IPS-18c (cell line): ENCODE measurements around the gene PNPLA5.
"Not testable (repeated sequence)": the region's sequence is repeated elsewhere in the genome, so short reads cannot be mapped to it uniquely, and the experiment has no call there.

Experiments used
- H3K4me3 ChIP-seq: 2 replicates; pipeline ENCODE4 v1.7.0; 2013; ENCODE audit warnings: low read depth, mild to moderate bottlenecking, low read length, moderate library complexity; ENCODE audit not compliant: insufficient read depth
- H3K9me3 ChIP-seq: one replicate; pipeline ENCODE4 v1.6.1; 2013; ENCODE audit warnings: mild to moderate bottlenecking, low read length, moderate library complexity; ENCODE audit not compliant: control insufficient read depth, insufficient read depth

PNPLA5 gene

DNA sequence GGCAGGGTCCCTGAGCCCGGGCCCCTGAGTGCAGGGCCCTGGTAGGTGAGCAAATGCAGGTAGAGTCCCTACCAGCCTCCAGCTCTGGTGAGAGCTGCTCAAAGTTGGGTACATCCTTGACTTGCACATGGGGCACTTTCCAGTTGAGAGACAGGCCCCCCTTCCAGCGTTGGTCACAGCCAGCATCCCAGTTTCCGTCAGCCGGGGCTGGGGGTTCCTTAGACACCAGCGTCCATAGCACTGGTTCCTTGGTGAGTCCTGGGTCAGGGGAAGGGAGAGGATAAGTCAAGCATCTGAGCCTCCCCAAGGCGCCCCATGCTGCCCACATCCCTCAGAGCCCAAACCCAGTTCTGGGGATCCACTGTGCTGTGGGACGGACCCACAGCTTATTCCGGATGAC, 5.6 kb downstream of the PNPLA5 start:
- Histone ChIP-seq H3K9me3 (no peaks in the 10 kb centered on the region), H3K4me3 (no peak overlapping the region)

DNA sequence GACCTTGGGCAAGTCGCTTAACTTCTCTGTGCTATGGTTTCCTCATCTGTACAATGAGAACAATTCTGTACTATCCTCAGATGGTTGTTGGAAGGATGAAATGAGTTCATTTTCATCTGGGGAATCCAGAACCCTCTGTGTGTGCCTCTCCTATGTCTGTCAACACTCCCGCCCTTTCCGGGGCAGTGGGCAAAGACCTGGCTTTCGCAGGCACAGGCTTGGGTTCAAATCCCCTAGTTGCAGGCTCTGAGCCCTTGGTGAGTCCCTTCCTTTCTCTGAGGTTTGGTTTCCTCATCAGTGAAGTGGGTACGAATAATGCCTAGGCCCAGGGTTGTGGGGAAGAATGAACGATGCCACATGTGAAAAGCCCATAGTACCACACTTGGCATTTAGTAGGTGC, 6.0 kb downstream of the PNPLA5 start:
- Histone ChIP-seq H3K9me3 (no peaks in the 10 kb centered on the region), H3K4me3 (no peak overlapping the region)

DNA sequence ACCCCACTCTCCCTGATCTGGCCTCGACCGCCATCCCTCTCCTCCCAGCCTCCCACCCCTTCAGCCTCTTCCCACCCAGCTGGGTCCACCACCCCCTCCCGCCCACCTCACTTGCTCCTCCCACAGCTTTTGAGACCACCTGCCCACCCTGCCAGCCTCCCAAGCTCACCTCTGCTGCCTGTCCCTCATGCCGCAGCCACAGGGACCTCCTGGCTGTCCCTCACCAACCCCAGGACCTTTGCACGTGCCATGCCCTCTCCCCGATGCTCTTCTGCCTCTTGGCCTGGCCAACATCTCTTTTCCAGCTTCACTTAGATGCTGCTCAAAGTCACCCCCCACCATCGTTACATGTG, 6.5 kb downstream of the PNPLA5 start:
- no peaks in the 10 kb centered on the region for H3K9me3 ChIP-seq
- no peak overlapping the region for H3K4me3 ChIP-seq

DNA sequence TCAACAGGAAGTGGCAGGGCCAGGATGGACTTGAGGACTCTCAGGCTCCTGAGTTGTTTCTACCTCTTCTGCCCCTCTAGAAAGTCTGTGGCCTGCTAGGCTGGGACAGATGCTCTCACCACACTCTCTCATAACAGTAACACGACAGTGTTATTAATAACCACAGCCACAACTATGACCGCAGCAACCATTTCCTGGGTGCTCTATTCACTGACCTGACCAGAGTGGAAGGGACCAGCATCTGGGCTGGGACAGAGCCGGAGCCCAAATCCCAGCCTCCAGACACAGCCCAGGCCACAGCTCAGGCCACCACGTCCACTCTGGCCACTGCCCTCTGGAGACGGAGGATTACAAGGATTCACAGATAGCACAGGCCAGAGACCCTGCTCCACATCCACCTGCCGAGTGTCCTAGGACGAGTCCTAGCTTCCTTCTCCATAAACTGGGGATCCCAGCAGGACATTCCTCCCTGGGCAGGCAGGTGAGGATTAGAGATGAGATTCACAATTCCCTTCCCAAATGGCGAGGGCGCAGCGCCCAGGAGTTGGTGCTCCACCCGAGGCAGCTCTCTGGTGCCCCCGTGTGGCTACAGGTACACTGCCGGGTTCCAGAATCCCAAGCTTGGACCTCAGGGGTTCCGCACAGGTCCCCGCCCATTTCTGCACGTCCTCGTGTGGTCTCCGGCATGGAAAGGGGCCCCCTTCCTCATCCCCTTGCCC, 7.1 kb downstream of the PNPLA5 start:
- Histone ChIP-seq H3K9me3 (no peaks in the 10 kb centered on the region), H3K4me3 (no peak overlapping the region)

DNA sequence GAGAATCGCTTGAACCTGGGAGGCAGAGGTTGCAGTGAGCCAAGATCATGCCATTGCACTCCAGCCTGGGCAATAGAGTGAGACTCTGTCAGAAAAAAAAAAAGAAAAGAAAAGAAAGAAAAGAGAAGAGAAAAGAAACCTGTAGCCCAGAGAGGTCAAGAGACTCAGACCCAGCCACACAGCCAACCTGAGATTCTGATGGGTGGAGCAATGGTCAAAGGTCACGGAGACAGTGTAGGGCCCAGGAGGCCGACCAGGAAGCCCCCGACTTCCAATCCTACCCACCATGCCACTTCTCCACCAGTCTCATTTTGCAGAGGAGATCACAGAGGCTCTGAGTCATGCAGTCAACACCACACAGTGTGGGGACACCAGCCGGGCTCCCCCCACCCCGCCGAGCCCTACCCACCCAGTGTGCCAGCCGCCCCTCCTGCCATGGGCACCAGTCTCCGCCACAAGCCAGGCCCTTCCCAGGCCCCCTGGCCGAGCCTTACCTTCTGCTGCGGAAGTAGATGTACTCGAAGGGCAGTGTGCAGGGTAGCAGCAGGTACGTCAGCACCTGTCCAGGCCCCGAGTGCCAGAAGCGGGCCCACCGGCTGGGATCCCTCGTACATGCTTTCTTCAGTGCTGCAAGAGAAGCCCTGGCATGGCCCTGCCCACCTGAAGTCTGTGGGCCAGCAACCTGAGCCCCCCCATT, 7.9 kb downstream of the PNPLA5 start:
- H3K9me3 ChIP-seq, result no peaks in the 10 kb centered on the region

DNA sequence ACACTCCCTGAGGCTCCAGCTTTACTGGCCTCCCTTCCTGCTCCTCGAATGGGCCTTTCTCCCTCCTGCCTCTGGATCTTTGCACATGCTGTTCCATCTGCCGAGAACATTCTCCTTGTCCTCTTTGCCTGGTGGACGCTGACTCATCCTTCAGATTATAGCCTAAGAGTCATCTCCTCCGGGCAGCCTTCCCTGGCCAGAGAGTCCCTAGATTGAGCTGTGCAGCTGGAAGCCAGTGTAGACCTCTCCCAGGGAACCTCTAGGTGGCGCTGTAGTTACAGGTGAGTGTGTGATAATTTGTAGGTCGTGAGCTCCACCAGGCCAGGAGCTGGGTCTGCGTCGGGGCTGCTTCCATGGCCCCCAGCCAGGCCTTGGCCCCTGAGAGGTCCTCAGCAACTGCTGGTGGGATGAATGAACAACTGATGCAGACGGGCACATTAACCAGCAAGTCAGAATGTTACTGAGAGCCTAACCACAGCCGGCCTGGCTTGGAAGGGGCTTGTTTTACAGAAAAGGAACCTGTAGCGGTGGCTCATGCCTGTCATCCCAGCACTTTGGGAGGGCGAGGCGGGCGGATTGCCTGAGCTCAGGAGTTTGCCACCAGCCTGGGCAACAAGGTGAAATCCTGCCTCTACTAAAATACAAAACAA, 8.7 kb downstream of the PNPLA5 start:
- no peaks in the 10 kb centered on the region for H3K9me3 ChIP-seq

More for the DNA sequence above, 7.9 kb downstream of the PNPLA5 start:
- no peak overlapping the region for H3K4me3 ChIP-seq

DNA sequence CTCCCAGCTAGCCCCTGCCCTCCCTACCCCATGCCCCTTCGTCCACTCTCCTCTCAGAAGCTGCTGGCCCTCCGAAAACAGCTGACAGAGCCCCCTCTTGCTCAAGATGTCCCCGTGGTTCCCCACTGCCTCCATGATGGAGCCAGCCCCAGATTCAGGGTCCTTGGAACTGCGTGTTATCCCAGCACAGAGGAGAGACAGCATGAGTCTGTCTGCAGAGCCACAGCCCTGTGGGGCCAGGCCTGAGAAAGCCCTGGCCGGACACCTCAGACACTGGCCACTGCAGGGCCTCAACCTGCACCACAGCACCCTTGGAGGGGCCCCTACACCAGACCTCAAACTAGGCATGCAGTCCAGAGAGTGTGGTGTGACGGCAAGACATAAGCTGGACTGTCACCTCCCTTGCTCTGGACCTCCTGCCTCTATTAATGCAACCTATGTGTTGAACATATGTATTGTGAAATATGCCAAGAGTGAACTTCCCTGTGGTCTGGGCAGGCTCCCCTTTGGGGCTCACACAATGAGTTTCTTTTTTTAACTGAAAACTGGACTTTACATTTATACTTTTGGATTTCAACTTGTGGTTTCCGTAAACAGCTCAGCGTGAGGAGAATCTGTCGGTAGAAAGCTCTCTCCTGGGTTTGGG, 9.6 kb downstream of the PNPLA5 start:
- no peak overlapping the region for H3K4me3 ChIP-seq

More for the DNA sequence above, 8.7 kb downstream of the PNPLA5 start:
- H3K4me3 ChIP-seq, result no peak overlapping the region

DNA sequence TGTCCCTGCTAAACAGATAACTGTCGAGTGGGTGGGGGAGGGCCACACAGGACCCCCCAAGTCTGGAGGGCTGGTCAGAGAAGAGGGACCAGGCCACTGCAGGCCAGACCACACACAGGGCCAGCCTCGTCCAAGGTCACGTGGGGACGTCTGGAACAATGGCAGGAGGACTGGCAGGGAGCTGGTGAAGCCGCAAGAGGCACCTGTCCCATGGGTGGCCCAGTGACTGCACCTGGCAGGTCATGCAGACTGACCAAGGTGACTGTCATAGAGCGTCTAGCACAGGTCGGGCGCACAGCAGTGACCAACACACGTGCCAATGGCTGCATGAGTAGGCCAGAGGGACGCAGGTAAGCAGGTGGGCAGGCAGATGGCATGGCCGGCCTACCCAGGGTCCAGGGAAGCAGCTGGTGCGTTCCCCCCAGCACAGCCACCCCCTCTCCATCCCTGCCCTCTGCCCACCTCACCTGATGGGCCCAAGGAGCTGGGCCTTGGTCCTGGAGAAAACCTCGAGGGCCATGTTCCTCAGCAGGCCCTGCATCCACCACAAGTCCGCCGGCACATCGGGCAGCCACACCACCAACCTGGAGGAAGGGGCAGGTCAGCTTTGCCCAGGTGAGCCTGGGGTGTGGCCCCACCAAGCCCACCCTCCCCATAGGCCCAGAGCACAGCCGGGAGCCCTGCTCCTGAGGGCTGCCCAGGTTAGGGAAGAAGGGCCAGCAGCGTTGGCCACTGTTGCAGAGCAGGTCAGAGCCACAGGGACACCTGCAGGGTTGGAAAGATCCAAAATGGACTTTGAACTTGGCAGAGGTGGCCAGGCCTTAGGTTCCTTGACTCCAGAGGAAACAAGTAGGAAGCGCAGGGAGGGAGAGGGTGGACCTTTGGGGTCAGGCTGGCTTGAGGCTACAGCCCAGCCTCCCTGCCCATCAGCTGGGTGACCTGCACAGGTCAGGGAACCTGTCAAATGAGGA, 10.4 kb downstream of the PNPLA5 start:
- H3K4me3 ChIP-seq, result no peak overlapping the region; the same call in 1 of the 2 replicates
- no peaks in the 10 kb centered on the region for H3K9me3 ChIP-seq

More for the DNA sequence above, 9.6 kb downstream of the PNPLA5 start:
- H3K9me3 ChIP-seq, result no peaks in the 10 kb centered on the region

DNA sequence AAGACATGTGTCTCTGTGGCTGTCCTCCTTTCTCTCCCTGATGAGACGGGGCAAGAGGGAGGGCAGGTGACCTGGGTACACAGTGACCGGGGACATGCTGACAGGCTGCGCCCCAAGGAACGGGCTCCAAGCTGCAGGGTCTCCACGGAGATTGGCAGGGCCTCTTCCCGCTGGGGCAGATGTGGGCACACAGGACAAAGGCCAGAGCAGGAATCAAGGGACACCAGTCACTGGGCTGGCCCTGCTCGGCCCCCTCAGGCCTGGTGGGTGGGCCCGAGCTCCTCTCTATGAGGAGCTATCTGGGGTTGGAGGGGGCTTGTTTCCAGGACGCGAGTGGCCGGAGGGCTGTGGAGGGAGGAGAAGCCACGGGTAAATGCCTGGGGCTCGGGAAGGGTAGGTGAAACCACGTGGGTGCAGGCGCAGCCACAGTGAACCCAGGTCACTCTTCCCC, 11.2 kb downstream of the PNPLA5 start:
- no peaks in the 10 kb centered on the region for H3K9me3 ChIP-seq

DNA sequence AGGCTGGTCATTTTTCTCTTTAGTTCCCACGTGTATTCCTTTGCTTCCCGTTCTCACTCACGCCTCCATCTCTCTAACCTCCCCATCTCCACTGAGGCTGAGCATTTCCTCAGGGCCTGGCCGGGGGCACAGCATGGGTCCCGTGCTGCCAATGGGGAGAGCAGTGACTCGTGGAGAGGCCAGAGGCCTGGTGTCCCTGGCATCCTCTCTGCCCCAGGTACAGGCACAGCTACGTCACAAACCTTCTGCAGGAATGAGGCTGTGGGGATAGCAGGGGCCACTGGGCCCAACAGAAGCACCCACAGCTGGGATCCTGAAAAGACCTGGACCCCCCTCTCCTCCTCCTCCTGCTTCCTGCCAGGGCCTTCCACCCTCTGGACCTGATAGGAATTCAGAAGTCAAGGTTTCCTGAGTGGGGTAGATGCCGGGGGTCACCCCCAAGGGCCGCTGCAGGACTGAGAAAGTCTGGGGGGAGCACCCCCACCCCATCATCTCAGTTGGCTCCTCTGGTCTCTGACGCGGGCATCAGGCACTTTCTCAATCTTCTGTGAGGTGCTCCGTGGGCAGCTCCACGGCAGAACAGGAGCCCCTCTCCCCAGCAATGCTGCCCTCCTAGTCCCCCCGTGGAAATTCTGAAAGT, 11.8 kb downstream of the PNPLA5 start:
- H3K4me3 ChIP-seq, result no peak overlapping the region
- H3K9me3 ChIP-seq, result no peaks in the 10 kb centered on the region

More for the DNA sequence above, 11.2 kb downstream of the PNPLA5 start:
- H3K4me3 ChIP-seq, result no peak overlapping the region

DNA sequence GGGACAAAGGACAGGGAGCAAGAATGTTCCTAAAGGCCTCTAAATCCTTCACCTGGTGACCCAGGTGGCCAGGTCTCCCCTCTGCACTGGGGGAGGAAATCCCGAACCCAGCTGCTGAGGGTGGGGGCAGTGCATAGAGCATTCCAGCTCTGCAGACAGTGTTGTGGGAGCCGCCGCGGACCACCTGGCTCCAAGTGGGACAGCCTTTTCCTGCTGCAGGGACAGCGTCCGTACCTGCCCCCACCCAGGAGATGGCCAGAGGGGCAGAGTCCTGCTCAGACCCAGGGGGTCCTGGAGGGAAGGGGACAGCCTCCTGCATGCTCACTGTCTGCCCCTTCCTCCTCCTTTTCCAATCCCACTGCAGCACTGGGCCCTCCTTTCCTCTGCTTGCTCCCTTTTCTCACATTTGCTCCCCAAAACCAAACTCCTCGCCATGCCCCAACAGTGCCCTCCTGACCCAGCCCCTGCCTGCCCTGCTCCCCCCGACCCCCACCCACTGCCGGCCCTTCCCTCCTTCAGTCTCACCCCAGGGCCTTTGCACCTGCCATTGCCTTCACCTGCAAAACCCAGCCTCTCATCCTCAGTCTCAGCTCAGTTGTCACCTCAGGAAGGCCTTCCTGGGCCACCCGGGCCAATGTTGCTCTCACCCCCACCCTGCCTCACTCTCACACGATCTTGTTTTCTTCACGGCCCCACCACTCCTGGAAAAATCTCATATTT, 12.8 kb downstream of the PNPLA5 start:
- H3K9me3 ChIP-seq, result peaks cover 2% of the 10 kb centered on the region
- H3K4me3 ChIP-seq, result no peak overlapping the region

DNA sequence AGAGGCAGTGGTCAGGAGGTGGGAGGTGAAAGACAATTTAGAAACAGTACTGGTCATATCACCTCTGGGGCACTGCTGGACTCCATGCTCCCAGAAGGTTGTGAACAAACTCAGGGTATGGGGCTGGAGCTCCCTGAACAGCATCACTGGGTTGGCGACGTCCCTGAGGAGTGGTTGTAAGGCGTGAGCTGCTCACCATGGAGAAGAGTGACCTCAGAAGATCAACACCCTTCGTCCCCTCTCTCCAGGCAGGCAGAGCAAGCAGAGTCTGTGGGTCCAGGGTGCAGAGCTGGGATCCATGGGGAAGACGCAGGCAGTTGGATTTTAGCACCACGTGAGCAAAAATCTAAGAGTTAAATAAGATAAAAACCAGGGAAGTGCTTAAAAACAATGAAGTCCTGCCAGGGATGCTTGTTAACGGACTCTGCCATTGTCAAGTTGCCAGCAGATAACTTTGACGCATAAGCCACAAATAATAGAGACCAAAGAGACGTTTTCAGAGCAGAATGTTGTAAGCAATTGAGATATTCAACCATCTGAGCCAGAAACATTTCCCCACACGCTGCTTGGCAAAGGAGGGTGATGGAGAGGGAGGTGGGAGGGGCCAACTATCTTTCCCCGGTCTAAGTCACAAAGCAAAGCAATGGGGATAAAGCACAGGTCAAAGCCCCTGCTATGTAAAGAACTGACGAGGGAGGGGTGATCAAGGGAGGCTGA, 13.6 kb downstream of the PNPLA5 start:
- H3K4me3 ChIP-seq, result no peak overlapping the region
- peaks cover 2% of the 10 kb centered on the region for H3K9me3 ChIP-seq

DNA sequence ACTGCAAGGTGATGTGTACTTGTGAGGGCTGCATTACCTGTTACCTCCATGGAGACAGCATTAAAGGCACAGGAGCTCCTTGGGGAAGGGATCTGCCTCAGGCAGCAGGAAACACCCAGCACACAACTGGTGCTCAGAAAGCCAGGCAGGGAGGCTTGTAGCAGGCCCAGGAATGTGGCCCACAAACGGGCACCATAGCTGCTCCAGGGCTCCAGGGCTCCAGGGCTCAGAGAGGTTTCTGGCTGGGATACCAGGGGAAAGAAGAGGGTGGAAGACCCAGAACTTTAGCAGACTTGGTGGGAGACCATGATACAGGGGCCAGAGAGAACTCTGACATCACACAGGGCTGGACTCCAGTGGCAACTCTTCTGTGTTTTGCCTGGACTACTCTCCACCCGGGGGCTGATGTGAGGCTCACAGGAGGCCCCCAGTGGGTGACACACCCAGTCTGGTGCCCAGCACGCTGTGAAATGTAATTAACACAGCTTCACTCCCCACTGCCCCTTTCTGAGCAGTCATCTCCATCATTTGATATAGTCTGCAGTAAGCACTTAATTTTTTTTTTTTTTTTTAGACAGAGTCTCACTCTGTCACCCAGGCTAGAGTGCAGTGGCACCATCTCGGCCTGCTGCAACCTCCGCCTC, 14.8 kb downstream of the PNPLA5 start:
- no peak overlapping the region for H3K4me3 ChIP-seq
- H3K9me3 ChIP-seq, result peaks cover 2% of the 10 kb centered on the region

DNA sequence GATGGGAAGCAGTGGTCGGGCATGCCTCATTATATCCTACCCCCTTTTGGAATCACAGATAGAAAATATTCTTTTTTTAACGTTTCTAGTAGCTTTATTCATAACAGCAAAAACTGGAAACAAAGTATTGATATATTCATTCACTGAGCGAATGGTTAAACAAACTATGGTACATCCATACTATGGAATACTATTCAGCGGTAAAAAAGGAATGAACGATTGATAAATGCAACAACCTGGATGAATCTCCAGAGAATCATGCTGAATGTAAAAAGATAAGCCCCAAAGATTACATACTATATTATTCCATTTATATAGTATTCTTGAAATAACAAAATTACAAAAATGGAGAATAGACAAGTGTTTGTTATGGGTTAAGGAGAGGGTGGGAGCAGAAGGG, 22.0 kb downstream of the PNPLA5 start:
- no peak overlapping the region for H3K4me3 ChIP-seq
- H3K9me3 ChIP-seq, result peaks cover 2% of the 10 kb centered on the region

DNA sequence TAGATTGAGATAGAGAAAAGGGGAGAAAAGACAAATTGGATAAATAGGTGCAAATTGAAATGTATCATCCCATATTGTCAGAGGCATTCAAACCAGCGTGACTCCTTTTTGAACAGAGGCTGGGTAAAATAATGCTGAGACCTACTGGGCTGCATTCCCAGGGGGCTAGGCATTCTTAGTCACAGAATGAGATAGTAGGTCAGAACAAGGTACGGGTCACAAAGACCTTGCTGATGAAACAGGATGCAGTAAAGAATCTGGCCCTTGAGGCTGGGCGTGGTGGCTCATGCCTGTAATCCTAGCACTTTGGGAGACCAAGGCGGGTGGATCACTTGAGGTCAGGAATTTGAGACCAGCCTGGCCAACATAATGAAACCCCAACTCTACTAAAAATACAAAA, 22.8 kb downstream of the PNPLA5 start:
- not testable (repeated sequence) for H3K4me3 ChIP-seq

More for the DNA sequence above, 22.8 kb downstream of the PNPLA5 start:
- H3K9me3 ChIP-seq, result not testable (repeated sequence)
